ENCODE measurements around the gene KIF21B.
"Not testable (repeated sequence)": the region's sequence is repeated elsewhere in the genome, so short reads cannot be mapped to it uniquely, and the experiment has no call there.

The KIF21B gene

DNA sequence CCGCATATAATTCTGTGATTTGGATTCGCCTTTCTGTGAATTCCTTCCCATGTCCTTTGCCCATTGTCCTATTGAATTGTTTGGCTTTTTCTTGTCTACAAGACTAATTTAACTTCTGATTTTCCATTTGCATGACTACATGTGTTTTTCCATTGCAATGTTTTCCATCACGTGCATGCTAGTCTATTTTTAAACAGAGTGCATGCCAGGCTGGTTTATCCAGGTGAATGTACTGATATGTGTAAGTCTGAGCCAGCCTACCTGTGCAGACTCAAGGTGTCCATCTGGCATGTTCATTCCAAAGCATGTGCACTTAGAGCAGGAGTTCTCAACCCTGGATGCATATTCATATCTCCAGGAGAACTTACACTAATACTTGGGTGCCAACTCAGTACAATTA, 69.1 kb downstream of the KIF21B start:
- H3K36me3 ChIP-seq = no peaks in the 10 kb centered on the region
- H3K27me3 ChIP-seq (ENCODE audit: insufficient read depth, low read depth, severe bottlenecking) = no peaks in the 10 kb centered on the region
- H3K4me3 ChIP-seq (ENCODE audit: low read depth, low read length) = no peak overlapping the region
- no peaks in the 10 kb centered on the region for H3K9me3 ChIP-seq (ENCODE audit: severe bottlenecking)
- H3K27ac ChIP-seq = no peak overlapping the region
- TF ChIP-seq, protein P1, sequence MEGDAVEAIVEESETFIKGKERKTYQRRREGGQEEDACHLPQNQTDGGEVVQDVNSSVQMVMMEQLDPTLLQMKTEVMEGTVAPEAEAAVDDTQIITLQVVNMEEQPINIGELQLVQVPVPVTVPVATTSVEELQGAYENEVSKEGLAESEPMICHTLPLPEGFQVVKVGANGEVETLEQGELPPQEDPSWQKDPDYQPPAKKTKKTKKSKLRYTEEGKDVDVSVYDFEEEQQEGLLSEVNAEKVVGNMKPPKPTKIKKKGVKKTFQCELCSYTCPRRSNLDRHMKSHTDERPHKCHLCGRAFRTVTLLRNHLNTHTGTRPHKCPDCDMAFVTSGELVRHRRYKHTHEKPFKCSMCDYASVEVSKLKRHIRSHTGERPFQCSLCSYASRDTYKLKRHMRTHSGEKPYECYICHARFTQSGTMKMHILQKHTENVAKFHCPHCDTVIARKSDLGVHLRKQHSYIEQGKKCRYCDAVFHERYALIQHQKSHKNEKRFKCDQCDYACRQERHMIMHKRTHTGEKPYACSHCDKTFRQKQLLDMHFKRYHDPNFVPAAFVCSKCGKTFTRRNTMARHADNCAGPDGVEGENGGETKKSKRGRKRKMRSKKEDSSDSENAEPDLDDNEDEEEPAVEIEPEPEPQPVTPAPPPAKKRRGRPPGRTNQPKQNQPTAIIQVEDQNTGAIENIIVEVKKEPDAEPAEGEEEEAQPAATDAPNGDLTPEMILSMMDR (IDR thresholded peaks at IDR 0.05; ENCODE audit: low read depth, low read length) = no peak
- DNase-seq = no peak

DNA sequence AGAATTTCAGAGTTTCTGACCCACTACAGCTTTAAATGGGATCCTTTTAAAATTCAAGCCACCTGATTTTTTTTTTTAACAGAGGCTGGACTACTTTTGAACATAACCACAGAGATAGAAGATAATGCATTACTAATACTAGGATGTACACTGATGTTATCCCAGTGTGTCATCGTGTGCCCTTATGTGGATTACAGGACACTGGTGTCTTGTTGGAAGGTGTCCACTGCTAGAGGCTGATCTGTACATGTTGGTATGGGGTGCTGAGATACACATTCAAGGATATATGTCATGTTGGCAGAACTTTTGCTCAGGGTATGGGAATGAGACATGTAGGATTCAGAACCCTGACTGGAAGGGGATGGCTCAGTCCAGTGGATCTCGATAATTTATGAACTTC, 72.5 kb downstream of the KIF21B start:
- no peak for DNase-seq
- Histone ChIP-seq H3K4me3 (ENCODE audit: low read depth, low read length) (no peak overlapping the region), H3K27ac (no peak overlapping the region), H3K36me3 (no peaks in the 10 kb centered on the region), H3K27me3 (ENCODE audit: insufficient read depth, low read depth, severe bottlenecking) (no peaks in the 10 kb centered on the region), H3K9me3 (ENCODE audit: severe bottlenecking) (peaks cover 22% of the 10 kb centered on the region)
- TF ChIP-seq, protein P1 (IDR thresholded peaks at IDR 0.05; ENCODE audit: low read depth, low read length) = no peak

DNA sequence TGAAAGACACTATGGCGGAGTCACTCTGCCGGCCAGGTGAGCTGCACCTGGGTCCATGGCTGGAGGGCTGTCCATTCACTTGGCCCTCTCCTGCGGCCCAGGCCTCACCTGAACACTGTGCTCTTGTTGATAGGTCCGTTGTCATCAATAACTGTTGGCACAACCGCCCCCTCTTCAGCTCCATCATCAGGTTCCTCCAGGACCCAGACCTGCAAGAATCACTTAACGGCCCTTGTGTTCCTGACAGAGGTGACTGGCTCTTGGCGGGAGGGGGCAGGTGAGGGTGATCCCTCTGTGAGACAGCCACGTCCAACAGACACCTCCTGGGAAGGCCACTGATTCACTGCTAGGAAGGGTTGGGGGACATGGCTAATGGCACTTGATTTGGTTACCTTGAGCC, 73.9 kb downstream of the KIF21B start:
- Histone ChIP-seq H3K27me3 (ENCODE audit: insufficient read depth, low read depth, severe bottlenecking) (no peaks in the 10 kb centered on the region), H3K36me3 (no peaks in the 10 kb centered on the region), H3K4me3 (ENCODE audit: low read depth, low read length) (no peak overlapping the region), H3K27ac (no peak overlapping the region), H3K9me3 (ENCODE audit: severe bottlenecking) (peaks cover 22% of the 10 kb centered on the region)
- no peak for DNase-seq
- TF ChIP-seq, protein P1 (IDR thresholded peaks at IDR 0.05; ENCODE audit: low read depth, low read length) = no peak

DNA sequence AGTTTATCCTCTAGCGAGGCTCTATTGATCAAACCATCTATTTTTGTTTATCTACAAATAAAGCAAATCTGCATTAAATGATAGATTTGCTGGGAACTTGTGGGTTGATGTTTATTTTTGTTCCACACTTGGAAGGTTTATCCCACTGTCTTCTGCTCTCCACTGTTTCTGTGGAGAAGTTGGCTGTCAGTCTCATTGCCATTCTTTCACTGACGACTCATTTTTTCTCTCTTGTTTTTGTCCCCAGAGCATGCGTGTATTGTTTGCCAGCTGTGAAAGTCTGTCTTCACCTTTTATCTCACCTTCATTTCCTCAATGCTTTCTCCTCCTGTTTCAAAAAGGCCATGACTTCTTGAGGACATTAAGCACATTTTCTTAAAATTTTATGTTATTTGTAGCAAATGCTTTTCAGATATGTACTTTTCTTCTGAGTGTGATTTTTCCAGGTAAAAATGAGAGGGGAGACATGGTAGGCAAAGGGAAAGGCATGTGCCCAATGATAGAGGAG, 76.4 kb downstream of the KIF21B start:
- TF ChIP-seq, protein P1 (IDR thresholded peaks at IDR 0.05; ENCODE audit: low read depth, low read length) = no peak
- H3K9me3 ChIP-seq (ENCODE audit: severe bottlenecking) = peaks cover 22% of the 10 kb centered on the region
- no peaks in the 10 kb centered on the region for H3K27me3 ChIP-seq (ENCODE audit: insufficient read depth, low read depth, severe bottlenecking)
- no peak overlapping the region for H3K4me3 ChIP-seq (ENCODE audit: low read depth, low read length)
- no peaks in the 10 kb centered on the region for H3K36me3 ChIP-seq
- H3K27ac ChIP-seq = no peak overlapping the region
- no peak for DNase-seq

DNA sequence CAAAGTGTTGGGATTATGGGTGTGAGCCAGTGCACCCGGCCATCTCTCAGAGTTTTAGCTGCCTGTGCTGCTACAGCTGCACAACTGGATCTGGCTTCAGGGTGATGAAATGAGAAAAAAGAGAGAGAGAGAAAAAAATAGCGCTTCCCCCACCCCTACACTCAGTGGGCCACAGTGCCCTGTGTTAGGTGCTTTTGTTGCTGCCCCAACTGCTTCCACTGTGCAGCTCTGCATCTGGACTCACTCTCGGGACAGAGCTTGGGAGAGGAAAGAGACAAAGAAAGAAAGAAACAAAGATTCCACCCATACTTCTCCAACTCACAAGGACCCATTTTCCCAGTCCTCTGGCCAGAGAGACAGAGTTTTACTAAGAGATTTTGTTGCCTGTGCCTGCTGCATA, 78.4 kb downstream of the KIF21B start:
- TF ChIP-seq, protein P1 (IDR thresholded peaks at IDR 0.05; ENCODE audit: low read depth, low read length) = no peak
- Histone ChIP-seq H3K4me3 (ENCODE audit: low read depth, low read length) (no peak overlapping the region), H3K27me3 (ENCODE audit: insufficient read depth, low read depth, severe bottlenecking) (no peaks in the 10 kb centered on the region), H3K9me3 (ENCODE audit: severe bottlenecking) (peaks cover 27% of the 10 kb centered on the region), H3K36me3 (no peaks in the 10 kb centered on the region), H3K27ac (no peak overlapping the region)
- no peak for DNase-seq

DNA sequence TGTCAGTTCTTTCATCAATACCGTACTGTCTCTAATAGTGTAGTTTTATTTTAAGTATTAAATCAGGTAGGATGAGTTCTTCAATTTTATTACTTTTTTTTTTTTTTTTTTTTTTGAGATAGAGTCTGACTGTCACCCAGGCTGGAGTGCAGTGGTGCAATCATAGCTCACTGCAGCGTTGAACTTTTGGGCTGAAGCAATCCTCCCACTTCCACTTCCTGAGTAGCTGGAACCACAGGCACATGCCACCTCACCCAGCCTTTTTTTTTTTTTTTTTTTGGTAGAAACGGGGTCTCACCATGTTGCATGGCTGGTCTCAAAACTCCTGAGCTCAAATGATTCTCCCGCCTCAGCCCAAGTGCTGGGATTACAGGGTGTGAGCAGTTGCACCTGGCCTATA, 84.6 kb downstream of the KIF21B start:
- Histone ChIP-seq H3K9me3 (ENCODE audit: severe bottlenecking) (peaks cover 5% of the 10 kb centered on the region), H3K27ac (no peak overlapping the region)

DNA sequence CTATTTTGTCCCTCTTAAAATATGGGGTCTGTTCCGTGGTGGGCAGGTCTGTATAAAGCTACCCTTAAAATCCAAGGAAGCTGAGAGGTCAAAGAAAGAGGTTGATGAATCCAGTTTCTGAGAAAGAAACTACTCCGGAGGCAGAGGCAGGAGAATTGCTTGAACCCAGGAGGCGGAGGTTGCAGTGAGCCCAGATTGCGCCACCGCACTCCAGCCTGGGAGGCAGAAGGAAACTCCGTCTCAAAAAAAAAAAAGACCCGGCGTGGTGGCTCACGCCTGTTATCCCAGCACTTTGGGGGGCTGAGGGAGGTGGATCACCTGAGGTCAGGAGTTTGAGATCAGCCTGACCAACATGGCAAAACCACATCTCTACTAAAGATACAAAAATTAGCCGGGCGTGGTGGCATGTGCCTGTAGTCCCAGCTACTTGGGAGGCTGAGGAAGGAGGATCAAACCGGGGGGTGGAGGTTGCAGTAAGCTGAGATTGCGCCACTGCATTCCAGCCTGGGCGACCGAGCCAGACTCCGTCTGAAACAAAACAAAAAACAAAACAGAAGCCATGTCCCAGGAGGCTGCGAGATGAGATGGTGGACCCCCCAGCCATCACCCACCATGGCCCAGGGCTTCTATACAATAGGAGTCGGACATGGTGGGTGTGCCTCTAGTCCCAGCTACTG, 88.1 kb downstream of the KIF21B start:
- H3K27me3 ChIP-seq (ENCODE audit: insufficient read depth, low read depth, severe bottlenecking) = not testable (repeated sequence)

More for the DNA sequence above, 84.6 kb downstream of the KIF21B start:
- H3K4me3 ChIP-seq (ENCODE audit: low read depth, low read length) = no peak overlapping the region
- no peak for DNase-seq
- no peaks in the 10 kb centered on the region for H3K27me3 ChIP-seq (ENCODE audit: insufficient read depth, low read depth, severe bottlenecking)
- no peaks in the 10 kb centered on the region for H3K36me3 ChIP-seq
- TF ChIP-seq, protein P1 (IDR thresholded peaks at IDR 0.05; ENCODE audit: low read depth, low read length) = no peak

More for the DNA sequence above, 88.1 kb downstream of the KIF21B start:
- H3K9me3 ChIP-seq (ENCODE audit: severe bottlenecking); H3K4me3 ChIP-seq (ENCODE audit: low read depth, low read length); H3K27ac ChIP-seq; H3K36me3 ChIP-seq; DNase-seq: not testable (repeated sequence)
